Caco-2 (cell line): ENCODE results near the gene INTS7. TPM values are rescaled to one million over a fixed set of nuclear protein-coding genes. Genes with fewer than 3 reads are reported as not detected.

ENCODE experiments used
- BruUV-seq: library from RNA; stranded (reverse); fragments of 400-500 nt; replicated peaks from 2 replicates; lab custom pipeline; 2021; lab: Mats Ljungman, UMichigan
- CTCF ChIA-PET: fragments of 300-600 bp; sonication (Branson Sonifier 250); formaldehyde crosslinking; loops from one replicate; lab custom pipeline; 2022; ENCODE audit warnings: antibody characterized with exemption; lab: Charles Lee
- POLR2A ChIA-PET: fragments of 300-600 bp; sonication (Branson Sonifier 250); formaldehyde crosslinking; loops from one replicate; lab custom pipeline; 2022; ENCODE audit warnings: antibody characterized with exemption; lab: Charles Lee
- DNase-seq, 2 experiments: peaks; one replicate each; pipeline versions ENCODE4 v3.0.0 to v3.0.0-alpha.2; 2020 to 2022
- H3K27me3 ChIP-seq: replicated peaks from 2 replicates; pipeline ENCODE4 v1.6.0; 2011; ENCODE audit warnings: low read length; ENCODE audit not compliant: control insufficient read depth, insufficient read depth
- H3K36me3 ChIP-seq: 2 replicates; pipeline ENCODE4 v1.5.1; 2011; ENCODE audit warnings: low read length; ENCODE audit not compliant: control insufficient read depth, insufficient read depth
- H3K4me1 ChIP-seq: fragments of 250-450 bp; sonication (Bioruptor Pico); 2 replicates; pipeline ENCODE4 v1.5.1; 2020; ENCODE audit warnings: mild to moderate bottlenecking
- H3K4me3 ChIP-seq: 2 replicates; pipeline ENCODE4 v1.5.1; 2011; ENCODE audit warnings: low read depth, mild to moderate bottlenecking, control low read depth, low read length
- H3K9me3 ChIP-seq: fragments of 250-450 bp; sonication (Bioruptor Pico); 2 replicates; pipeline ENCODE4 v1.5.1; 2020; ENCODE audit warnings: mild to moderate bottlenecking, moderate library complexity
- H3K27ac Mint-ChIP-seq: one replicate; pipeline ENCODE4 v1.8.0; 2022; ENCODE audit warnings: mixed read lengths; ENCODE audit not compliant: unreplicated experiment
- H3K27me3 Mint-ChIP-seq: one replicate; pipeline ENCODE4 v1.8.0; 2022; ENCODE audit warnings: mixed read lengths; ENCODE audit not compliant: insufficient read depth, unreplicated experiment
- H3K36me3 Mint-ChIP-seq: one replicate; pipeline ENCODE4 v1.8.0; 2022; ENCODE audit warnings: mild to moderate bottlenecking, mixed read lengths; ENCODE audit not compliant: insufficient read depth, unreplicated experiment
- H3K4me1 Mint-ChIP-seq: one replicate; pipeline ENCODE4 v1.8.0; 2022; ENCODE audit warnings: low read depth, mixed read lengths; ENCODE audit not compliant: unreplicated experiment
- H3K4me3 Mint-ChIP-seq: one replicate; pipeline ENCODE4 v1.8.0; 2022; ENCODE audit warnings: mild to moderate bottlenecking, moderate library complexity, mixed read lengths; ENCODE audit not compliant: unreplicated experiment
- H3K9me3 Mint-ChIP-seq: one replicate; pipeline ENCODE4 v1.8.0; 2022; ENCODE audit warnings: mixed read lengths; ENCODE audit not compliant: unreplicated experiment
- intact Hi-C: fragments of 100-400 bp; cut with micrococcal nuclease; formaldehyde crosslinking; loops from one replicate; pipeline ENCODE4 v1.10.0; 2022; ENCODE audit not compliant: unreplicated experiment
- total RNA-seq: library from RNA; stranded (reverse); gene quantifications from 2 replicates; pipeline ENCODE4 v1.2.3, GENCODE V29; 2022
- TF ChIP-seq, protein P1 (sequence below), 2 experiments: fragments of 200-600 bp in 1 of 2; IDR thresholded peaks; 1 replicate in 1 of 2; 2 replicates in 1 of 2; pipeline versions ENCODE4 v1.5.1 to v1.8.0; 2011 to 2022; ENCODE audit warnings: antibody characterized with exemption in 1 of 2, control low read depth in 1 of 2, inconsistent platforms in 1 of 2, low read depth in 1 of 2, low read length in 1 of 2, mild to moderate bottlenecking in 1 of 2, moderate library complexity in 1 of 2; ENCODE audit not compliant: insufficient read depth in 1 of 2, severe bottlenecking in 1 of 2, unreplicated experiment in 1 of 2

The INTS7 gene
- total RNA-seq, 1 experiment from 2014 or later = 31.9 TPM

DNA sequence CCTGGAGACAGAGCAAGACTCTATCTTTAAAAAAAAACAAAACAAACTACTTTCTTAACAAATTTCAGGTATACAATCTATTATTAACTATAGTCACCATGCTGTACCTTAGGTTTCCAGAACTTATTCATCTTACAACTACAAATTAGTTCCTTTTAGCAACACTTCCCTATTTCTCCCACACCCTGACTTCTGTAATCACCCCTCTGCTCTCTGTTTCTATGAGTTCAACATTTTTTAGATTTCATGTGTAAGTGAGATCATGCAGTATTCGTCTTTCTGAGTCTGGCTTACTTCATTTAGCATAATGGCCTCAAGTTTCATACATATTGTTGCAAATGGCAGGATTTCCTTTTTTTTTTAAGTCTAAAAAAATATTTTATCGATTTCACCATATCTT lies 126.9 kb downstream of the INTS7 start:
- no peak overlapping the region for H3K27ac Mint-ChIP-seq
- H3K27me3 Mint-ChIP-seq = no peaks in the 10 kb centered on the region
- H3K4me1 Mint-ChIP-seq = peaks cover 20% of the 10 kb centered on the region
- DNase-seq = no peak
- intact Hi-C loops = no loop called here
- ChIA-PET POLR2A (no interaction called here), CTCF (no interaction called here)
- no peaks in the 10 kb centered on the region for H3K9me3 ChIP-seq
- H3K27me3 ChIP-seq = no peaks in the 10 kb centered on the region
- H3K9me3 Mint-ChIP-seq = peaks cover 8% of the 10 kb centered on the region
- H3K4me3 ChIP-seq = no peak overlapping the region
- TF ChIP-seq, protein P1, sequence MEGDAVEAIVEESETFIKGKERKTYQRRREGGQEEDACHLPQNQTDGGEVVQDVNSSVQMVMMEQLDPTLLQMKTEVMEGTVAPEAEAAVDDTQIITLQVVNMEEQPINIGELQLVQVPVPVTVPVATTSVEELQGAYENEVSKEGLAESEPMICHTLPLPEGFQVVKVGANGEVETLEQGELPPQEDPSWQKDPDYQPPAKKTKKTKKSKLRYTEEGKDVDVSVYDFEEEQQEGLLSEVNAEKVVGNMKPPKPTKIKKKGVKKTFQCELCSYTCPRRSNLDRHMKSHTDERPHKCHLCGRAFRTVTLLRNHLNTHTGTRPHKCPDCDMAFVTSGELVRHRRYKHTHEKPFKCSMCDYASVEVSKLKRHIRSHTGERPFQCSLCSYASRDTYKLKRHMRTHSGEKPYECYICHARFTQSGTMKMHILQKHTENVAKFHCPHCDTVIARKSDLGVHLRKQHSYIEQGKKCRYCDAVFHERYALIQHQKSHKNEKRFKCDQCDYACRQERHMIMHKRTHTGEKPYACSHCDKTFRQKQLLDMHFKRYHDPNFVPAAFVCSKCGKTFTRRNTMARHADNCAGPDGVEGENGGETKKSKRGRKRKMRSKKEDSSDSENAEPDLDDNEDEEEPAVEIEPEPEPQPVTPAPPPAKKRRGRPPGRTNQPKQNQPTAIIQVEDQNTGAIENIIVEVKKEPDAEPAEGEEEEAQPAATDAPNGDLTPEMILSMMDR (IDR thresholded peaks at IDR 0.05; ENCODE audit: insufficient read depth in 1 of 2, low read depth in 1 of 2, low read length in 1 of 2, severe bottlenecking in 1 of 2, unreplicated experiment in 1 of 2) = no peak
- no peaks in the 10 kb centered on the region for H3K36me3 ChIP-seq
- peaks cover 25% of the 10 kb centered on the region for H3K4me1 ChIP-seq
- H3K36me3 Mint-ChIP-seq = no peaks in the 10 kb centered on the region
- H3K4me3 Mint-ChIP-seq = no peak overlapping the region
- BruUV-seq = no TSS peak

DNA sequence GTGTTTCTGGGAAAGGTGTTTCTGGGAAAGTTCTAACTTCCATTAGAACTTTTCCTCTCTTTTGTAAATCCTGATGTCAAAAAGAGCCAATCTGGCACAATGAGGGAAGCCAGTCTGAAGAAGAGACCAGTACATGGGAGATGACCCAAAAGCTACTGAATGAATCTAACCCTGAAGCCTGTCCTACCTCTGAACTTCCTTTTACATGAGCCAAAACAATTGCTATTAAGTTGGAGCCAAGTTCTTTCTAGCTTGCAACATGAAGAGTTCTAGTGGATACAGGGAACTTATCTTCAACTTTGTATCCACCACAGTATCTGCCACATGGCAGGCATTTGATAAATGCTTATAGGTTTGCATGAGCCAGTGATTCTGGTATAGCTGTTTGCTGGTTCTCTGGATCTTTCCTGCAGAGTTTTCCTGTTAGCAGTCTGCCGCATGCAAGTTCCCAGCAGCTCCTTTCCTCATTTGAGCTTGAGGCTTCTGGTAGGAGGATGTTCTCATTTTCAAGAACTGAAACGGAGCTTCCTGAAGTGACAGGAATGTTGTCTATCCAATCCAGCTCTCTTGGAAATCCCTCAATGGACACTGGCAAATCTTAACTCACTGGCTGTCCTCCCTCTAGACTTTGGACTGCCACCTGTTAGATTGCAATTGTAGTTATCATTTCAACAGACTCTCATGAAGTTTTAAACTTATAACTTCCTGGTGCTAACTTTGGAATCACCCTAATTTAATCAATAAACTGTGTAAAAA lies 131.7 kb downstream of the INTS7 start:
- Histone ChIP-seq H3K27me3 (no peaks in the 10 kb centered on the region), H3K4me1 (no peaks in the 10 kb centered on the region), H3K4me3 (no peak overlapping the region), H3K36me3 (no peaks in the 10 kb centered on the region), H3K9me3 (0 out of 2 replicates have a peak, but pooled peaks cover 10% of the 10 kb centered on the region)
- no peak for DNase-seq
- Mint-ChIP-seq H3K27ac (no peak overlapping the region), H3K4me3 (no peak overlapping the region), H3K36me3 (no peaks in the 10 kb centered on the region), H3K27me3 (no peaks in the 10 kb centered on the region), H3K9me3 (peaks cover 8% of the 10 kb centered on the region), H3K4me1 (no peaks in the 10 kb centered on the region)
- TF ChIP-seq, protein P1 (IDR thresholded peaks at IDR 0.05; ENCODE audit: insufficient read depth in 1 of 2, low read depth in 1 of 2, low read length in 1 of 2, severe bottlenecking in 1 of 2, unreplicated experiment in 1 of 2) = no peak
- ChIA-PET POLR2A (no interaction called here), CTCF (no interaction called here)
- intact Hi-C loops = no loop called here
- BruUV-seq = no TSS peak

DNA sequence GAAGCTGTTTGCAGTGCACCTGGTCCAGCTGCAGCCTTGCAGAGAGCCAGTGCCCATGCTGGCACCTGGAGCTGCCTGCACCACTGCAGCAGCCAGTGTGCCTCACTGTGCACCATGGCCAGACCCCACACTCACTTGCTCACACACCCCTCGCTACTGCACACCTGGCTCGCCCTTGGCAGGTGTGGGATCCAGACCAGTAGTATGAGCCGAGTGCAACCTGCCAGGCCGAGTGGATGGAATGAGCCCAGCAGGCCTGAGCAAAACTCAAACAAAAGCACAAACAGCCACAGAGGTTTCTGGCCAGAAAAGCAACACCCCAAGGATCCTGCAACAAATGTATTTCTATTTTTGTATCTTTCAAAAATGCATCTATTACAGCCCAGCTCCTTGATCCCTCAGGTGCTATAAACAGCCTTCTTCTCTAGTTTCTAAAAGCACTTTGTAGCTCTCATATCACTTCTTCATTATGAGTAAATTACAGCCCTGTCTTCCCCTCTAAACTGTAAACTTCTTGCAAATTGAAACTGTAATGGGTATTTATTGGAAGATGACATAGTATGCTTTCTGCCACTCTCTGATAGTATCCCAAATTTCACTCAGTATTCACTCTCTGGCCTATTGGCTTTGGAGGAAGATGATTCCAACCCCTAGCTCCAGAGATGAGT lies 132.6 kb downstream of the INTS7 start:
- BruUV-seq = no TSS peak
- Mint-ChIP-seq H3K4me1 (no peaks in the 10 kb centered on the region), H3K4me3 (no peak overlapping the region), H3K27ac (no peak overlapping the region), H3K9me3 (peaks cover 8% of the 10 kb centered on the region), H3K36me3 (no peaks in the 10 kb centered on the region), H3K27me3 (no peaks in the 10 kb centered on the region)
- H3K27me3 ChIP-seq = no peaks in the 10 kb centered on the region
- no peak overlapping the region for H3K4me3 ChIP-seq
- H3K36me3 ChIP-seq = no peaks in the 10 kb centered on the region
- POLR2A ChIA-PET = no interaction called here
- DNase-seq = no peak
- 0 out of 2 replicates have a peak, but pooled peaks cover 10% of the 10 kb centered on the region for H3K9me3 ChIP-seq
- intact Hi-C loops = no loop called here
- TF ChIP-seq, protein P1 (IDR thresholded peaks at IDR 0.05; ENCODE audit: insufficient read depth in 1 of 2, low read depth in 1 of 2, low read length in 1 of 2, severe bottlenecking in 1 of 2, unreplicated experiment in 1 of 2) = no peak
- CTCF ChIA-PET = interaction anchor here (1.1 to 1.3 kb wide), 2 partner anchors 132 to 554 kb away, joined by 3 read pairs; partner anchors contain the start of gene INTS7
- H3K4me1 ChIP-seq = no peaks in the 10 kb centered on the region
